Measurements from ENCODE around the gene ITGA1.

Gene ITGA1

GRCh38 chr5:52870448-52870847 is 82.7 kb downstream of the ITGA1 start:
- DNase-seq (ENCODE audit: low read depth): no peak
- no peak for TF ChIP-seq CTCF (IDR thresholded peaks at IDR 0.05; ENCODE audit: control insufficient read depth, insufficient read depth, low read depth, low read length, missing control alignments)
- no peak overlapping the region for H3K4me3 ChIP-seq (ENCODE audit: control insufficient read depth, low read depth, low read length)

- TF ChIP-seq CTCF (IDR thresholded peaks at IDR 0.05; ENCODE audit: control insufficient read depth, insufficient read depth, low read depth, low read length, missing control alignments): no peak
- no peak overlapping the region for H3K4me3 ChIP-seq (ENCODE audit: control insufficient read depth, low read depth, low read length)
- DNase-seq (ENCODE audit: low read depth): no peak
Observed at GRCh38 chr5:52875827-52876226, 88.1 kb downstream of the ITGA1 start.

- no peak overlapping the region for H3K4me3 ChIP-seq (ENCODE audit: control insufficient read depth, low read depth, low read length)
- no peak for DNase-seq (ENCODE audit: low read depth)
- no peak for TF ChIP-seq CTCF (IDR thresholded peaks at IDR 0.05; ENCODE audit: control insufficient read depth, insufficient read depth, low read depth, low read length, missing control alignments)
Observed at GRCh38 chr5:52876456-52876855, 88.7 kb downstream of the ITGA1 start.

GRCh38 chr5:52878656-52879055 is 90.9 kb downstream of the ITGA1 start:
- no peak for DNase-seq (ENCODE audit: low read depth)
- TF ChIP-seq CTCF (IDR thresholded peaks at IDR 0.05; ENCODE audit: control insufficient read depth, insufficient read depth, low read depth, low read length, missing control alignments): no peak
- no peak overlapping the region for H3K4me3 ChIP-seq (ENCODE audit: control insufficient read depth, low read depth, low read length)

- H3K4me3 ChIP-seq (ENCODE audit: control insufficient read depth, low read depth, low read length): no peak overlapping the region
- no peak for DNase-seq (ENCODE audit: low read depth)
- no peak for TF ChIP-seq CTCF (IDR thresholded peaks at IDR 0.05; ENCODE audit: control insufficient read depth, insufficient read depth, low read depth, low read length, missing control alignments)
Observed at GRCh38 chr5:52880541-52880940, 92.8 kb downstream of the ITGA1 start.

GRCh38 chr5:52881468-52881867 is 93.8 kb downstream of the ITGA1 start:
- H3K4me3 ChIP-seq (ENCODE audit: control insufficient read depth, low read depth, low read length): no peak overlapping the region
- DNase-seq (ENCODE audit: low read depth): no peak
- TF ChIP-seq CTCF (IDR thresholded peaks at IDR 0.05; ENCODE audit: control insufficient read depth, insufficient read depth, low read depth, low read length, missing control alignments): no peak

GRCh38 chr5:52883110-52883509 is 95.4 kb downstream of the ITGA1 start:
- no peak for TF ChIP-seq CTCF (IDR thresholded peaks at IDR 0.05; ENCODE audit: control insufficient read depth, insufficient read depth, low read depth, low read length, missing control alignments)
- DNase-seq (ENCODE audit: low read depth): no peak
- H3K4me3 ChIP-seq (ENCODE audit: control insufficient read depth, low read depth, low read length): no peak overlapping the region

Measured in AG09309 (cell line).